SK-N-SH (cell line): ENCODE data around the gene UBAP2L. TPM values are rescaled to one million over a fixed set of nuclear protein-coding genes. Genes with fewer than 3 reads are reported as not detected.

ENCODE experiments used
- CTCF ChIA-PET: fragments of 300-600, 350-600 bp; formaldehyde crosslinking; extraction: SDS; loops from one replicate; lab custom pipeline; 2021; lab: Yijun Ruan, JAX
- POLR2A ChIA-PET: fragments of 350-600 bp; sonication (Branson Sonifier 250); formaldehyde crosslinking; extraction: SDS; loops from one replicate; lab custom pipeline; 2020; ENCODE audit warnings: antibody characterized with exemption, inconsistent platforms; lab: Yijun Ruan, JAX
- DNase-seq: peaks from one replicate; pipeline ENCODE4 v3.0.0; 2012
- H2AFZ ChIP-seq: fragments of 200-600 bp; sonication (generic); 2 replicates; pipeline ENCODE4 v1.8.1; 2016; ENCODE audit warnings: antibody characterized with exemption, mild to moderate bottlenecking, low read depth
- H3F3A ChIP-seq: fragments of 200-600 bp; sonication (generic); replicated peaks from 2 replicates; pipeline ENCODE3; 2016; ENCODE audit warnings: antibody characterized with exemption, mild to moderate bottlenecking; ENCODE audit not compliant: insufficient read depth
- H3K27ac ChIP-seq, 2 experiments: fragments of 200-500 bp in 1 of 2; fragments of 200-600 bp in 1 of 2; sonication (Bioruptor generic) in 1 of 2; sonication (generic), shearing (Covaris generic) in 1 of 2; 2 replicates each; pipeline versions ENCODE4 v1.5.1 to v1.6.1; 2014 to 2016; ENCODE audit warnings: low read depth in 2 of 2, inconsistent platforms in 1 of 2, low read length in 1 of 2, mild to moderate bottlenecking in 1 of 2, mixed read lengths in 1 of 2
- H3K27me3 ChIP-seq: fragments of 200-600 bp; sonication (generic), shearing (Covaris generic); 2 replicates; pipeline ENCODE4 v1.6.1; 2016; ENCODE audit warnings: mixed run types; ENCODE audit not compliant: insufficient read depth
- H3K36me3 ChIP-seq, 2 experiments: fragments of 200-500 bp in 1 of 2; fragments of 200-600 bp in 1 of 2; sonication (Bioruptor generic) in 1 of 2; sonication (generic) in 1 of 2; replicated peaks in 1 of 2; 2 replicates each; pipeline versions ENCODE3 to v1.5.1; 2014 to 2016; ENCODE audit warnings: low read length in 1 of 2, mild to moderate bottlenecking in 1 of 2; ENCODE audit not compliant: insufficient read depth in 2 of 2, control insufficient read depth in 1 of 2
- H3K4me1 ChIP-seq, 2 experiments: fragments of 200-500 bp in 1 of 2; fragments of 200-600 bp in 1 of 2; sonication (Bioruptor generic) in 1 of 2; sonication (generic), shearing (Covaris generic) in 1 of 2; 2 replicates each; pipeline versions ENCODE4 v1.5.1 to v1.6.1; 2014 to 2016; ENCODE audit warnings: low read depth in 1 of 2, low read length in 1 of 2, mixed run types in 1 of 2; ENCODE audit not compliant: insufficient read depth in 2 of 2, control insufficient read depth in 1 of 2
- H3K4me2 ChIP-seq: fragments of 200-600 bp; sonication (generic), shearing (Covaris generic); 2 replicates; pipeline ENCODE4 v1.6.1; 2017; ENCODE audit warnings: mixed run types
- H3K4me3 ChIP-seq, 2 experiments: fragments of 200-500 bp in 1 of 2; fragments of 200-600 bp in 1 of 2; sonication (Bioruptor generic) in 1 of 2; sonication (generic), shearing (Covaris generic) in 1 of 2; 2 replicates each; pipeline versions ENCODE4 v1.5.1 to v1.8.1; 2014 to 2016; ENCODE audit warnings: low read depth in 2 of 2, inconsistent platforms in 1 of 2, low read length in 1 of 2, mild to moderate bottlenecking in 1 of 2, mixed read lengths in 1 of 2, moderate library complexity in 1 of 2
- H3K79me2 ChIP-seq: fragments of 200-600 bp; sonication (generic); 2 replicates; pipeline ENCODE4 v1.8.1; 2017; ENCODE audit warnings: mild to moderate bottlenecking; ENCODE audit not compliant: insufficient read depth
- H3K9ac ChIP-seq: fragments of 200-600 bp; sonication (generic); 2 replicates; pipeline ENCODE4 v1.6.1; 2017; ENCODE audit warnings: mixed run types
- H3K9me2 ChIP-seq: fragments of 200-600 bp; sonication (generic); 2 replicates; pipeline ENCODE4 v1.6.1; 2017; ENCODE audit warnings: mixed run types
- H3K9me3 ChIP-seq: fragments of 200-600 bp; sonication (generic); 2 replicates; pipeline ENCODE4 v1.6.1; 2017; ENCODE audit warnings: mixed run types, mild to moderate bottlenecking, moderate library complexity
- H4K20me1 ChIP-seq: fragments of 200-600 bp; sonication (generic); 2 replicates; pipeline ENCODE4 v1.6.1; 2017; ENCODE audit warnings: mild to moderate bottlenecking, mixed run types; ENCODE audit not compliant: insufficient read depth
- EP300 ChIP-seq, 2 experiments: IDR thresholded peaks; 2 replicates each; pipeline versions ENCODE4 v1.4.0 to v1.6.1; 2012; ENCODE audit warnings: borderline replicate concordance in 1 of 2, low read depth in 1 of 2, low read length in 1 of 2
- JUND ChIP-seq: IDR thresholded peaks from 2 replicates; pipeline ENCODE4 v1.4.0; 2012
- MEF2A ChIP-seq: IDR thresholded peaks from 2 replicates; pipeline ENCODE4 v1.4.0; 2012; ENCODE audit warnings: low read depth, borderline replicate concordance
- MXI1 ChIP-seq: IDR thresholded peaks from 2 replicates; pipeline ENCODE4 v1.6.1; 2012; ENCODE audit warnings: mild to moderate bottlenecking, low read depth, low read length, improper control_type of control experiment
- PBX3 ChIP-seq: IDR thresholded peaks from 2 replicates; pipeline ENCODE4; 2012
- POLR2AphosphoS5 ChIP-seq: IDR thresholded peaks from 2 replicates; pipeline ENCODE4 v1.6.1; 2012; ENCODE audit warnings: low read depth, low read length
- RAD21 ChIP-seq: IDR thresholded peaks from 2 replicates; pipeline ENCODE4 v1.6.1; 2012; ENCODE audit warnings: mild to moderate bottlenecking, low read length
- RCOR1 ChIP-seq: fragments of 150-350 bp; IDR thresholded peaks from 2 replicates; pipeline ENCODE4 v1.6.1; 2017; ENCODE audit warnings: antibody characterized with exemption, low read length
- TAF1 ChIP-seq: IDR thresholded peaks from 2 replicates; pipeline ENCODE4 v1.6.1; 2012; ENCODE audit warnings: low read depth, mild to moderate bottlenecking, low read length, moderate library complexity, borderline replicate concordance
- TCF12 ChIP-seq: IDR thresholded peaks from 2 replicates; pipeline ENCODE4 v1.4.0; 2012
- USF2 ChIP-seq: fragments of 150-350 bp; IDR thresholded peaks from 2 replicates; pipeline ENCODE4 v1.6.1; 2017; ENCODE audit warnings: antibody characterized with exemption, low read length, low read depth, borderline replicate concordance
- ZBTB33 ChIP-seq: IDR thresholded peaks from 2 replicates; pipeline ENCODE4 v1.4.0; 2012; ENCODE audit warnings: low read depth, borderline replicate concordance
- whole genome bisulfite sequencing: methylation state at CpG from one replicate; pipeline ENCODE4 v1.1.6; 2017; ENCODE audit warnings: low lambda C conversion rate; 5-methylcytosine and 5-hydroxymethylcytosine counted together
- polyA plus RNA-seq, 3 experiments: library from polyadenylated mRNA; depleted of rRNA; stranded (reverse); fragments of >200 nt; gene quantifications; 2 replicates each; pipeline ENCODE4 v1.2.3, GENCODE V29; 2012

UBAP2L gene
- polyA plus RNA-seq, 1 of the 3 experiments (the other 2 are of a cell fraction): 161 TPM

- H3K9me3 ChIP-seq: no peaks in the 10 kb centered on the region
- H3K4me1 ChIP-seq: peaks cover 5 to 8% of the 10 kb centered on the region in 2 experiments; a peak in 1 of 4 replicates
- H3K27ac ChIP-seq: no peak overlapping the region
- peaks cover 9% of the 10 kb centered on the region for H3F3A ChIP-seq
- POLR2A ChIA-PET: interaction anchor here (1.5 kb wide), 1 partner anchor 51 kb away, joined by 3 read pairs; no protein-coding TSS in a partner anchor
- H3K27me3 ChIP-seq: no peaks in the 10 kb centered on the region
- H2AFZ ChIP-seq: no peak overlapping the region
- 96% methylated on average over 2 of the region's 2 CpGs for WGBS
- H3K36me3 ChIP-seq: peaks cover 96 to 100% of the 10 kb centered on the region in 2 experiments
- DNase-seq: no peak
- H3K9ac ChIP-seq: no peak overlapping the region
- no peak overlapping the region for H3K4me2 ChIP-seq
- H3K9me2 ChIP-seq: no peaks in the 10 kb centered on the region
- H3K4me3 ChIP-seq: no peak overlapping the region
- CTCF ChIA-PET: interaction anchor here (1.0 to 2.4 kb wide), 5 partner anchors 10 to 77 kb away, joined by 3 to 9 read pairs (median 7); no protein-coding TSS in a partner anchor
- TF ChIP-seq PBX3 (no peak), MEF2A (no peak), POLR2AphosphoS5 (no peak), TCF12 (no peak), JUND (no peak), MXI1 (no peak), ZBTB33 (no peak)
- H3K79me2 ChIP-seq: no peaks in the 10 kb centered on the region; the same call in 1 of the 2 replicates
- H4K20me1 ChIP-seq: peaks cover 6% of the 10 kb centered on the region
Measured at GRCh38 chr1:154258784-154259183, 38.0 kb downstream of the UBAP2L start.

GRCh38 chr1:154260127-154260526 is 39.4 kb downstream of the UBAP2L start:
- Histone ChIP-seq H3K27ac (no peak overlapping the region), H3K36me3 (peaks cover 95 to 100% of the 10 kb centered on the region in 2 experiments), H3K79me2 (no peaks in the 10 kb centered on the region; the same call in 1 of the 2 replicates), H3F3A (peaks cover 17% of the 10 kb centered on the region), H3K4me1 (peaks cover 5 to 9% of the 10 kb centered on the region in 2 experiments; a peak in 1 of 4 replicates), H4K20me1 (peaks cover 6% of the 10 kb centered on the region), H2AFZ (no peak overlapping the region), H3K9ac (no peak overlapping the region), H3K4me3 (no peak overlapping the region), H3K27me3 (no peaks in the 10 kb centered on the region), H3K4me2 (no peak overlapping the region), H3K9me2 (no peaks in the 10 kb centered on the region), H3K9me3 (no peaks in the 10 kb centered on the region)
- ChIA-PET POLR2A (interaction anchor here (1.4 kb wide), 1 partner anchor 9 kb away, joined by 3 read pairs; no protein-coding TSS in a partner anchor), CTCF (interaction anchor here (0.7 to 2.3 kb wide), 3 partner anchors 11 to 66 kb away, joined by 3 to 8 read pairs (median 7); no protein-coding TSS in a partner anchor)
- DNase-seq: no peak
- 88% methylated on average over 1 of the region's 1 CpG for WGBS
- TF ChIP-seq TAF1 (no peak), EP300 (IDR thresholded peaks at IDR 0.05; ENCODE audit: borderline replicate concordance in 1 of 2, low read depth in 1 of 2, low read length in 1 of 2) (no peak), RCOR1 (no peak), USF2 (no peak), RAD21 (no peak)
- TF ChIP-seq, all 33 proteins: peak for 0
